Gastroesophageal sphincter (tissue), 3 donors: Measurements from ENCODE around the gene PNPT1.

Experiments
- CTCF ChIP-seq, 4 experiments: fragments of 200-600 bp in 2 of 4; fragments of 450-650 bp in 2 of 4; sonication (generic) in 1 of 4; IDR thresholded peaks; one replicate each; pipeline ENCODE4 v1.5.1; 2017 to 2019; ENCODE audit warnings: antibody characterized with exemption in 4 of 4, mild to moderate bottlenecking in 2 of 4, moderate library complexity in 2 of 4
- POLR2A ChIP-seq, 2 donors: fragments of 450-650 bp; IDR thresholded peaks; one replicate each; pipeline ENCODE4 v1.6.1; 2017; ENCODE audit warnings: antibody characterized with exemption in 2 of 2, mild to moderate bottlenecking in 2 of 2, moderate library complexity in 1 of 2
- POLR2AphosphoS5 ChIP-seq: sonication (generic); formaldehyde crosslinking; IDR thresholded peaks from one replicate; pipeline ENCODE4 v1.6.1; 2017; ENCODE audit warnings: antibody characterized with exemption

GRCh38 chr2:55719852-55720251, 26.2 kb upstream of the PNPT1 start:
- TF ChIP-seq POLR2AphosphoS5 (no peak), CTCF (IDR thresholded peaks at IDR 0.05) (no peak), POLR2A (IDR thresholded peaks at IDR 0.05) (no peak)
